ENCODE data around the gene TTC23L.

DNA sequence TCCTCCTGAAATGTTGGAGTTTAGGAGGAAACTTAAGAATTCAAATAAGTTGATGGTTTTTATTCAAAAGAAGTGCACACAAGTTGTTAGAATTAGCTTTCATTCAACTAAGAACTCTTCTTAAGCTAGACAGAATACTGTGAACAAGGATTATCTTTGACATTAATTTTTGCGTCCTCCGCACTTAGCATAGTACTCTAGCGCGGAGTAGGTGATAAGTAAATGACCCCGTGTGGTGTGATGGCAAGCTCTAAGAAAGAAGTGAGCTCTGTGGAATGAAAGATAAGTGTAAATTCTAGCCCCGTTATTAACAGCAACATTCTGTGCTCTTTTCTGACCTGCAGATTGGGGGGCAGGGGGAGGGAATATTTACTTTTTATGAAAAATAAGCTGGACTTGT lies 77.6 kb downstream of the TTC23L start:
- TF ChIP-seq POLR2A (IDR thresholded peaks at IDR 0.05; ENCODE audit: low read length) (no peak), GATA1 (IDR thresholded peaks at IDR 0.05; ENCODE audit: low read depth, low read length) (no peak)
